Testis (tissue), 2 donors: ENCODE data around the gene MRM1.

Source experiments
- POLR2A ChIP-seq: fragments of 450-650 bp; IDR thresholded peaks from one replicate; pipeline ENCODE4 v1.6.1; 2017; ENCODE audit warnings: antibody characterized with exemption, mild to moderate bottlenecking, moderate library complexity
- TF ChIP-seq, protein P1 (sequence below), 3 experiments: fragments of 450-650 bp in 2 of 3; fragments of 200-600 bp in 1 of 3; sonication (generic) in 1 of 3; IDR thresholded peaks; one replicate each; pipeline ENCODE4 v1.5.1; 2016 to 2019; ENCODE audit warnings: antibody characterized with exemption in 3 of 3, mild to moderate bottlenecking in 2 of 3, moderate library complexity in 1 of 3

DNA sequence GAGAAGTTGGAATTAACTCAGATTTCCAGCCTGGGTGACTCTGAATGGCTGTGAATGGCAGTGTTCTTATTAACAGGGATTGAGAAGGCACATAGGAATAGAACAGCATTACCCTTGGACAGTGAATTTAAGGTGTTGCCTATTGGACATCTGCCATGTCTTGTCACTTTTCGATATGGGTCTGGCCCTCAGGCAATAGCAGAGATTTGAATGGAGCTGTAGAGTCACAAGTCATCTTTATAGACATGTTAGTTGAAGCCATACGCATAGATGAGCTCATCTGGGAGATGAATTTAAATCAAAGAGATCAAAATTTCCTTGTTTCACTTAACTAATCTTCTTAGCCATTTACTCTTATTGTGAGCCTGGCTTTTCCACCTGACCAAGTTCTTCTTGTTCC, 24.6 kb upstream of the MRM1 start:
- TF ChIP-seq, protein P1, sequence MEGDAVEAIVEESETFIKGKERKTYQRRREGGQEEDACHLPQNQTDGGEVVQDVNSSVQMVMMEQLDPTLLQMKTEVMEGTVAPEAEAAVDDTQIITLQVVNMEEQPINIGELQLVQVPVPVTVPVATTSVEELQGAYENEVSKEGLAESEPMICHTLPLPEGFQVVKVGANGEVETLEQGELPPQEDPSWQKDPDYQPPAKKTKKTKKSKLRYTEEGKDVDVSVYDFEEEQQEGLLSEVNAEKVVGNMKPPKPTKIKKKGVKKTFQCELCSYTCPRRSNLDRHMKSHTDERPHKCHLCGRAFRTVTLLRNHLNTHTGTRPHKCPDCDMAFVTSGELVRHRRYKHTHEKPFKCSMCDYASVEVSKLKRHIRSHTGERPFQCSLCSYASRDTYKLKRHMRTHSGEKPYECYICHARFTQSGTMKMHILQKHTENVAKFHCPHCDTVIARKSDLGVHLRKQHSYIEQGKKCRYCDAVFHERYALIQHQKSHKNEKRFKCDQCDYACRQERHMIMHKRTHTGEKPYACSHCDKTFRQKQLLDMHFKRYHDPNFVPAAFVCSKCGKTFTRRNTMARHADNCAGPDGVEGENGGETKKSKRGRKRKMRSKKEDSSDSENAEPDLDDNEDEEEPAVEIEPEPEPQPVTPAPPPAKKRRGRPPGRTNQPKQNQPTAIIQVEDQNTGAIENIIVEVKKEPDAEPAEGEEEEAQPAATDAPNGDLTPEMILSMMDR (IDR thresholded peaks at IDR 0.05): no peak
- TF ChIP-seq POLR2A: no peak
